Measurements from ENCODE around the gene GGNBP2.
"Not testable (repeated sequence)": the region's sequence is repeated elsewhere in the genome, so short reads cannot be mapped to it uniquely, and the experiment has no call there.

Gene GGNBP2, protein sequence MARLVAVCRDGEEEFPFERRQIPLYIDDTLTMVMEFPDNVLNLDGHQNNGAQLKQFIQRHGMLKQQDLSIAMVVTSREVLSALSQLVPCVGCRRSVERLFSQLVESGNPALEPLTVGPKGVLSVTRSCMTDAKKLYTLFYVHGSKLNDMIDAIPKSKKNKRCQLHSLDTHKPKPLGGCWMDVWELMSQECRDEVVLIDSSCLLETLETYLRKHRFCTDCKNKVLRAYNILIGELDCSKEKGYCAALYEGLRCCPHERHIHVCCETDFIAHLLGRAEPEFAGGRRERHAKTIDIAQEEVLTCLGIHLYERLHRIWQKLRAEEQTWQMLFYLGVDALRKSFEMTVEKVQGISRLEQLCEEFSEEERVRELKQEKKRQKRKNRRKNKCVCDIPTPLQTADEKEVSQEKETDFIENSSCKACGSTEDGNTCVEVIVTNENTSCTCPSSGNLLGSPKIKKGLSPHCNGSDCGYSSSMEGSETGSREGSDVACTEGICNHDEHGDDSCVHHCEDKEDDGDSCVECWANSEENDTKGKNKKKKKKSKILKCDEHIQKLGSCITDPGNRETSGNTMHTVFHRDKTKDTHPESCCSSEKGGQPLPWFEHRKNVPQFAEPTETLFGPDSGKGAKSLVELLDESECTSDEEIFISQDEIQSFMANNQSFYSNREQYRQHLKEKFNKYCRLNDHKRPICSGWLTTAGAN

DNA sequence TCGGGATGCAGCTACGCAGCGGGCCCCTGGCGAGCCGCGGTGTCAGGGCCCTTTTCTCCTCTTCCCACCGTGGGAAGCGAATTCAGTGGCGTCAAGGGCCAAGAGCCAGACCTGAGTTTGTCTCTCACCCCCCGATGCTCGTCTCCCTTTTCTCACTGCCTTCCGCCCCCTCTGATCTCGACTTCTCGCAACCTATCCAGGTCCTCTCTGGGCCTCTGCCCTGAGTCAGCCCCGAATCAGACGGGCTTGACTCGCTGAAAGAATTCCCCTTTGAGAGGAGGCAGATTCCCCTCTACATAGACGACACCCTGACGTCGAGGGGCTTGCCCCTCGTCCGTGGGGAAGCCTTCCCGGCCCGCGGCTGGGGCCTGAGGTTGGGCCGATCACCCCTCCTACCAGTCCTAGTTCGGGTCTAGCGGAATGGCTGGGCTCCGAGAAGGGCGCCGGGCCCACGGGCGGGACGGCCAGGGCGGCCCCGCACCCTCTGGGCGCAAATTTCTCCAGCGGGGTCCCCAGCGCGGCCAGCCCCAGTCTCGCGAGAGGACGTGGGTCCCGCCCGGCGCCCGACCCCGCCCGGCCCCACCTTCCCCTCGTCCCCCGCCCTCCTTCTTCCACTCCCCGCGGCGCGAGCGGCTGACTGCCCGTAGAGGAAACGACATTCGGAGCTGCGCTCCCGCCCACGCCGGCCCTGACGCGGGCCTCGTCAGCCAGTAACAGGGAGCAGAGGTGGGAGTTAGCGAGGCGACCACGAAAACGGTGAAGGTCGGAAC is at the start of gene GGNBP2:
GGNBP2 (plus strand) TSS at position 613 of the 770 bp plus-strand sequence. CDS start 806 bp downstream, outside the sequence.
- peak; percentile 97 for DNase-seq

DNA sequence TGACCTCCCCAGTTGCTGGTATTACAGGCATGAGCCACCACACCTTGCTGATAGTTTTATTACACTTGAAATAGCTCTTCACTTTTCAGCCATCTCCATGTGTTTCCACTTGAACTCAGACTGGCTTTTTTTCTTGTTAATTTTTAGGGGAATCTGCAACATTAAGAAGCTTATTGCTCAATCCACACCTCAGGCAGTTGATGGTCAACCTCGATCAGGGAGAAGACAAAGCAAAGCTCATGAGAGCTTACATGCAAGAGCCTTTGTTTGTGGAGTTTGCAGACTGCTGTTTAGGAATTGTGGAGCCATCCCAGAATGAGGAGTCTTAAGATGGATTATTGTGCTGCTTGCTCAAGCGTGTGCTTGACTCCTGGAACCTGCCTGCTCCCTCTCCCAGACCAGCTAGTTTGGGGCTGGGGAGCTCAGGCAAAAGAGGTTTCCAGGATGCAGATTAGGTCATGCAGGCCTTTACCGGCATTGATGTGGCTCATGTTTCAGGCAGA is 49.6 kb upstream of the GGNBP2 start:
- DNase-seq, result no peak

DNA sequence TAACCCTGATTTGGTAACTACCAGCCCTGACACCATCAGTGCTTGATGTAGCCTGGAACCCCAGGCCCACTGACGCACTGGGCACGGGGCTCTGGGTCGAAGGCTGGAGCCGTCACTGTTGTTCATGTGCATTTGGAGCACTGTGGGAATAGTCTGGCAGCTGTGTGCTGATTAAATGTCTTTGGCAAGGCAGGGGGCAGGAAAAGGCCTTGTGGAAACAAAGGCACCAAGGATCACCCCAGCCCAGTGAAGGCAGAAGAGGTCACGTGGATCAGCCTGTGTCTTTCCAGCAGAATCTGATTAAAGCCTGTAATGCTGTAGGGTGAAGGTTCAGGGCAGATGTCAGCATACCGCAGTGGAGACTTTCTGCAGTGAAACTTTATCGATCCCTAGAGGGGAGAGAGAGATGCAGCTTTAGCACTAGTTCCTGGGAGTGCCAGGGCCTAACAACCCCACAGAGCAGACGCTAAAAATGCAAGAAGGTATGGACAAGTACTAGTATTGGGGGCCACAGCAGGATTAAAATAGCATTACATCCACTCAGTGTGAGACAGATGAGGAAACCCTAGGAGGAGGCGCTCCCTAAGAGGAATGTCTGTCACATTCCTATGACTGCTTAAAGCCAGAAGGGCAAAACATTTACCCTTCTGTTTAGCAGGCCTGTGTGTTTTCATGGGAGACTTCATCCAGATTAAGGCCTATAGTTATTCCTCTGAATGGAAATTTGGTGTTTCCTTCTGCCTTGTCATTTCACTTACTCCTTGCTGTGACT is 48.5 kb upstream of the GGNBP2 start:
- DNase-seq, result no peak

DNA sequence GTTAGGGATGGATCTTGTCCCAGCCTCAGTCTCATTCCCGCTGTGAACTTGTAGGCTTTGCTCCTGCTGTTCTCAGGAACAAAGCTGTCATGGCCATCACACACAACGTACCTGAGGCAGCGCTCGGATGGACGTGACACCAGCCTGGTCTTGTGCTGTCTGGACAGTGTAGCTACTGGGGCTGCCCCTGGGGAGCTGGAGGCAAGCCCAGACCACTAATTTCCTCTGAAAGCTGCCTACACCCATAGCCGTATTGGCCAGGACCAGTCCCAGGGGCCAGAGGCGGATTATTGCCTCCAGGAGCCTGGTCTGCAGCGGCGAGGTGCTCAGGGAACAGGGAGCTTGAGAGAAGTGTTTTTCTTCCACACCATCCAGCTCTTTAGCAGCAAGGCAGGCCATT is 46.6 kb upstream of the GGNBP2 start:
- DNase-seq, result no peak

DNA sequence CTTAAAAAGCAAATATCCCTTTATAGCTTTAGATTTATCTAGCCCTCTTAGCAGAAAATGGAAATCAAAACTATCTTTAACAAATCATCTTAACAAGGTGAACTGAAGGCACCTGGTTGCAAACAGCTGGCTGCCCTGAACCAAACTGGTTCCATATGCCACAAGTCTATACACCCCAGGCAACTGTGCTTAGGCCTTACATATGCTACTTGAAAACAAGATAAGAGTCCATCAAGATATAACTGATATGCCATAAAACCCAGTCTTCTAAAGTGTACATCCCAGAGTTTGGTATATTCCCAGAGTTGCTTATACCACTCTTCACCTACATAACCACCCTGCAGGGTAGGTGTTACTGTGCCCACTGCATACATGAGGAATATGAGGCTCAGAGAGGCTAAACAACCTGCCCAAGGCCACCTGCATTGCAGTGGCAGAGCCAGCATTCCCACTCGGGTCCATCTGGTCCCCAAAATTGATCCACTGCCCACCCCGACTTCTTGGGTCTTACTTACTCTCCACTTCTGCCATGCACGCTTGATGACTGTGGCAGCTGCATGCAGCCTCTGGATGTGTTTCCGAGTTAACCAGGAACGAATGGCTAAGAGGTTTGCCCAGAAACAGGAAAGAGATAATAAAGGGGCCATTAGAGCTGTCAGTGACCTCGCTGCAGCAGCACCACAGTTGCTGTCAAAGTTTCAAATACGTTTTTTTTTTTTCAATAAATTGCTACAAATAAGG is 46.0 kb upstream of the GGNBP2 start:
- DNase-seq, result no peak

DNA sequence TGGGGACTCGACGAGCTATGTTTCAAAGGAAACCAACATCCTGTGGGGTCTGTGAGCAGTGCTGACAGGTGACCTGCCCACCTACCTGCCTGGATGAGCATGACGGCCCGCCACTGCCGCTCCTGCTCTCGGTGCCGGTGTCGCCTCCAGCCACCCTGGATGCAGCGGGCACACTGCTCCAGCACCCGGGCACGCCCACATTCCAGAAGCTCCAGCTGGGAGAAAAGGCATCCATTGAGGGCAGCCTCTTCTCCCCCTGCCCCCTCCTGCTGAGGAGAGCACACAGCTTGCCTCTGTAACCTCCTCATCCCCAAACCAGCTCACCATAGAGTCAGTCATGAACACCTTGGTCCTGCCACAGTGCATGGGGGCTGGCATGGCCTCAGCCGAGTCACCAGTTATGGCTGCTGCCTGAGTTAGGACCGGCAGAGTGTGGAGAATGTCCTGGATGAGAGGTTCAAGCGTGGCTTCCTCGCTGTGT is 43.9 kb upstream of the GGNBP2 start:
- DNase-seq, result no peak

DNA sequence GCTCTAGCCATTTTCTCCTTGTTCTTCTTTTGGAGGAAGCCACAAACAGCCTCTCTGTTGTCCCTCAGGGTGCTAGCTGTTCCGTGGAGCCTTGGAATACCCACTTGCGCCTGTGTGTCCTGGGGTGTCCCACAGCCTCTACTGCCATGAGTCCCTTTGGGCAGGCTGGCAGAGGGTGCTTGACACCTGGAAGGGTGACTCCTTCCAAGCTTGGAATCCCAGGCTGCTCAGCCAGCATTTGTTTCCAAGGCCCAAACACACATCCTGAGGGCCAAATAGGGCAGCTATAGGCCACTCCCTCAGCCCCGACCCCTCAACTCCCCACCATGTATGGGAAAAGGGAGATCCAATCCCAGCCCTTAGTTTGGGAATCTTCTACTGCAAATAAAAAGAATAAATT is 43.4 kb upstream of the GGNBP2 start:
- DNase-seq, result no peak

DNA sequence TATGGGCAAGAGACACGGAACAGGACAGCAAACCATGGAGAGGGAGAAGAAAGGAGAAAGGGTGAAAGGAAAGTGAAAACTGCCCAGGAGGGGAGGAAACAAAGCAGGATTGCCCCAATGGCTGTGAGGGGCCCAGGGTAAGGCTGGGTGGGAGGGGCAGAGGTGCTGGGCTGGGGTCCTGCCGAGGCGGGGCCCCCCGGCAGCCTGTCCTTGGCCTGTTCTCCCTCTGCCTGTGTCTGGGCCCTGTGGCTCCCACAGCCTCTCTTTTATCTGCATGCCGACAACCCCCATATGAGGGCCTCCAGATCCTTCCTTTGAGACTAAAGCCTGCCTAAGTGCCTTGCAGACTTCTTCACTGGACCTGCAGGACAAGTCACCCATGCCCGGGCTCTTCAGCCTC is 42.8 kb upstream of the GGNBP2 start:
- no peak for DNase-seq

DNA sequence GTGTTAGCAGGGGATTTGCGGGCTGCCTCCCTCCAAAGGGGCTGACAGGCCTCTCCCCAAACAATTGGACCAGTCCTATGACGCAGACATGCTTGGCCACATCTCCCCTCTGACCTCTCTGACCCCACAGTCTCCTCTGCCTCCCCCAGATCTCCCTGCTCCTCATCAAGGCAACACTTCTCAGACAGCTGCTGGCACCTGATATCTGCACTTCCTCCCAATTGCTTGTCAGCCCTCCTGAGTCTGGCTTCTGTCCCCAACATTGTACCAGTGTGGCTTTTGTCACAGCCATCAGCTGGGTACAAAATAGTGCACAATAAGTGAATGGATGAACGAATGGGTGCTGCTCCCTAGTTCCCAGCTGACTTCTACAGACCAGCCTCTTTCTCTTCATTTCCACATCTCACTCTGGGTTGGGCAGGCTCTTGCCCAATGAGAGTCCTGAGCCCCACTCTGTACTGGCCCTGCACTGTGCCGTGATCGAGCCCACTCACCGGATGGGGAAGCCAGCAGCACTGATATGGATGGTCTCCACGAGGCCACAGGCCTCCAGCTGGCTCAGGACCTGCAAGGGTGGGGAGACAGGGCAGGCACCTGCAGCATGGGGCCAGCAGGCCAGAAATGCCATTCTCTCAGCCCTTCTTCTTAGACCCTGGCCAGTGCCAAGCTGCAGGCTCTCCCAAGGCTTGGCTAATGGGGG is 41.1 kb upstream of the GGNBP2 start:
- DNase-seq, result no peak

DNA sequence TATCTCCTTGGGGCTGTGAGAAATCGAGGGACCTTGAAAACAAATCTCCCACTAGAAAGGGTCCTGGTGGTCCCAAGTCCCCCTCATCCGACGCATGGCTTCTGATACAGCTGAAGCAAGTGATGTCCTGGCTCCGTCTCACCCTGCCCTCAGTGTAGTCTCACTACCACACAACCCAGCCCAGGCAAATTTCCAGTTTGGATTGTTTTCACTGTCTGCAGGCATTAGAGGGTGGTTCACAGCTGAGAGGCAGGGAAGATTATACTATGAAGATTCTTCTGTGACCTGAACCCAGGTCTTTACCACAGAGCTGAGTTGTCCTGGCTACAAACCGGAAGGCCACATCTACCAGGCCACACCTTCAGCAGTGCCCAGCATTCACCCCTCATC is 40.6 kb upstream of the GGNBP2 start:
- DNase-seq, result no peak

DNA sequence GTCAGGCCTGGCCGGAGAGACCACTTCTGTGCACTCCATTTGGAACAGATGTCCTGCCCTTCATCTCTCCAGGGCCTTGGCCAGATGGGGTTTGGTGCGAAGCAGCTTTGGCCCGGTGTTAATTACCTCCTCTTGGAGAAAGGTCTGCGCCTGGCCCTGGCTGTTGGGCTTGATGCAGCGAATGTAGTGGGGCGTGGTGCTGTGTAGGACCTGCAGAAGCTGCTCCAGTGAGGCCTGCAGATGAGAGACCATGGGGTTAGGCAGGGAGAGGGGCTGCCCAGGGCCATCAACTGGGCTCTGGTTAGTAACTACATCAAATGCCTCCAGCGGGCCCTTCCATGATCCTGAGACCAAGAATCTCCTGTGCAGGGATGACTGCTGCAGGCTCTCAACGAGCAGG is 39.5 kb upstream of the GGNBP2 start:
- DNase-seq, result no peak

DNA sequence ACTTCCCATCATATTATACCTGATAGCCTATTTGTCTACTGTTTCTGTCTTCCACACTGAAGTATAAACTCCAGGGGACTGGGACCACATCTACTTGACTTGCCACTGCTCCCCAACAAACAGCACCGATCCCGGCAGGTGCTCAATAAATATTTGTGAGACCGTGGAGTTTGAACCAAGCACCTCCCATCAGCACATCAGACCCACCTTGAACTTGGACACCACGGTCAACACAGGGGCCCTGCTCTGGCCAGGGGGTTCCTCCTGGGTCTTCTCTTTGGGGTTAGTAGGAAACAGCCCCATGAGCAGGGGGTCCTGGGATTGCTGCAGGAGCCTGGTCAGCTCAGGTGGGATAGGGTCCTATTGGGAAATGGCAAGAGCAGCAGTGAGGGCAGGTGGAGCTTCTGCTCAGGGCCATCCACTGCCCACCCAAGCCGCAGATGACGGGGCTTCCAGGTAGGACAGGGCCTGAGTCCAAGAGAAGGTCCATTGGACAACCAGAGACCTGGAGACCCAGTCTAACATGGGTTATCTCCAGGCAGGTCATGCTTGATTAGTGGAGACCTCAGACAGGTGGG is 38.4 kb upstream of the GGNBP2 start:
- no peak for DNase-seq

DNA sequence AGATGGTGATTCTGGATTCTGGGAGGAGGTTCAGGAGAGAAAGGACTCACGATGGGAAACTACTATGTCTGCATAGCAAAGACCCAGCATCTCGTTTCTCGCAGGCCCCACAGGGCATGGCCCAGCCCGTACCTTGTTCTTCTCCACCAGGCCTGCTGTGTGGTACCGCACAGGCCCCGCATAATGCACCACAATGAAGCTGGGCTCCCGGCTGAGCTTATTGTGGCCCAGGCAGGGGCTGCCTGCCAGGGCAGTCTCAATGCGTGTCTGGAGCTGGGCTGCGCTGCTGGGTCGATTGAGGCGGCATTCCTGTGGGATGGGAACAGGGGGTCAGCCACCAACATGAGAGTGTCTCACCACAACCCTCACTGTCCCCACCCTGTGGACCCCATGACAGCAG is 37.9 kb upstream of the GGNBP2 start:
- DNase-seq, result no peak

DNA sequence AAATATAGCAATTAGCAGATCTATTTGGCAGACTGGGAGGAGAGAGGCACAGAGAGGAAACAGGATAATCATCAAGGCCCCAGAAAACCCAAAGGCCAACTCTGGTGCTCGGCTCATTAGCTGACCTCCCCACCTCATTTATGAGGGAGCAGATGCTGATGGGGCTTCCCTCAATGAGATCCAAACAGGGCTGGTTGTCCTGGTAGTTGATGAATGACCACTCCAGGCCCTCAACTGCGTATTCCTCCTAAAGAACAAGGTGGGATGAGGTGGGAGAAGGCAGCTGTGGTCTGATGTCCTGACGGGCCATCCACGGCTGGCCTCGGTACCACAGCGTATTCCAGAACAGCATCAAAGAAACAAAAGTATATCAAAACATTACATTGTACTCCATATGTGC is 37.5 kb upstream of the GGNBP2 start:
- no peak for DNase-seq

DNA sequence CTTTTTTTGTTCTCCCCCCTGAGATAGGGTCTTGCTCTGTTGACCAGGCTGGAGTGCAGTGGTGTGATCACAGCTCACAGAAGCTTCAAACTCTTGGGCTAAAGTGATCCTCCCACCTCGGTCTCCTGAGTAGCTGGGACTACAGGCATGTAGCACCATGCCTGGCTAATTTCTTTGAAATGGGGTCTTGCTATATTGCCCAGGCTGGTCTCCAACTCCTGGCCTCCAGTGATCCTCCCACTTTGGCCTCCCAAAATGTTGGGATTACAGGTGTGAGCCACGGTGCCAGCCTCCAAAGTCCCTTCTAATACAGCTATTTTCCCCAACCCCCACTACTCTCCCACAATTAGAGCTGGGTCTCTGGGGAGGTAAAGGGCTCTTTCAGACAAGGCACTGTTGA is 36.3 kb upstream of the GGNBP2 start:
- DNase-seq, result not testable (repeated sequence)

DNA sequence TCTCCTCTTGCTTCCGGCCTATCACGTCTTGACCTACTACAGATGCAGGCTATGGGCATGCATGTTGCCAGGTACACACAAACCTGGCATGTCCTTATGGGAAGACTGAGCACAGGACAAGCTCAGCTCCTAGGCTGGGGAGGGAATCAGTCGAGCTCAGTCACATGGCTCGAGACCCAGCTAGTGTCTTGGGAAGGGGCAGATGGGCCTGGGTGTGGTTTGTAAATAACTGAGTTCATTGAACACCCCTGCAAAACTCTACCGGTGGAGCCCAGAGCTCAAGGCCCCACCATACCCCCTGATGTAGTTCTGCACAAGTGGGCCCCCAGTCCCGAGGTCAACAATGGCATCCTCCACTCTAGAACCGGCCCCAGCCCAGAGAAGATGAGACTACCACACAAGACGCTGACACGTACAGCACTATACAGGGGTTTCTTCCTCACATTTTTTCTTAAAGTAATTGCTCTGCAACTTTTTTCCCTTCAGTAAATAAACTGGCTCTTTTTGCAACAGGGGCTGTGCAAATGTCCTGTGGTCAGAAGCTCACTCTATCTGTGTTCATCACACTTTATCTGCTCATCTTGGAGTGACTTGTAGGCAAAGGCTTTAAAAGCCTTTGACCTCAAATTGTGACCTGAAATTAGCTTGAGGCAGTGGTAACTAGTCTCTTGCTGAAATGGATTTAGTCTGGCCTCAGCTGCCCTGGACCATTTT is 35.3 kb upstream of the GGNBP2 start:
- DNase-seq, result no peak

DNA sequence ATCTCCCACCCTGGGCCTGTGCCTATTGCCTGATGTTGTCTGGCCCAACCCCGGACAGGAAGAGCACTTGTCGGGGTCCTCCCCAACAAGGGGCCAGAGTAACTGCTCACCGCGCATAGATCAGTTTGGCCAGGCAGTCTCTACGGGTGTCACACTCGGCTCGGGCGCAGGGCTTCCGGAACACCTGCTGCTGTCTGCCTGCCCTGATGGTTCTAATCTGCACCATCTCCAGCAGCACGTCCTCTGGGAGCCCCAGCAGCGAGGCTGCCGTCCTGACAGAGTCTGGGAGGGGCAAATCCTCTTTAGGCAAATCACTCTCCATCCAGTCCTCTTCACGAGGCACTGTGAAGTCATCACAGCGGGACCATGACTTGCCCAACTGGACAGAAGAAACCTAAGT is 34.1 kb upstream of the GGNBP2 start:
- no peak for DNase-seq

DNA sequence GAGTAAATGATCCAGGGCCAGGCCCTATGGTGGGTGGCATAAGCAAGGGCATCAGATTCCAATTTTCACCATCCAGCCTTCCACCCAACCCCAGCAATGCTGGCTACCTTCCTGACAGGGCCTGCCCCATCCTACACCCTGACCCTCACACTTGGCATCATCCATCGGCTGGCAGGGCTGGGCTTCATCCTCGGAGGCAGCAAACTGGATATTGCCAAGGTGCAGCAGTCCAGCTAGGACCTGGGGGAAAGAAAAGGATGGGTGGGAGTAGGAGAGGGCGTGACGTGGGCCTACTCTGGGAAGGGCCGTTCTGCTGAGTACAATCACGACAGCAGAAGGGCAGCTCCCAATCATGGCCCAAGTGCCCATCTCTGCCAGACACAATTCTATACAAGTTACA is 33.5 kb upstream of the GGNBP2 start:
- no peak for DNase-seq

DNA sequence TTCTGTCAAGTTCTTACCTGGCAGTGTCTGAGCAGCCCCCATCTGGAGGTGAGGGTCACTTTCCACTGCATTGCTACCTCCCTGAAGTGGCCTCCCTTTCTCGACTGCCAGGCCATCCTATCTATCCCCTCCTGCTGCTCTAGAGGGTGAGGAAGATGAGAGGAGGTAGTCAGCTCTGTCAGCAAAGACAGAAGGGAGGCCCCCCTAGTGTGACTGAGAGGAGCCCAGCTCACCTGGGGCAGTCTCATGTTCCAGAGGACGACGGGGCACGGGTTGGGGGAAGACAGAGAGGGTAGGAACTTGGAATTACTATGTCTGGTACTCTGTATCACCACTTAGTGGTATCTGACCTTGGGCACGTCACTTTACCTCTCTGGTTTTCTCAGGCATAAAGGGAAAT is 32.1 kb upstream of the GGNBP2 start:
- no peak for DNase-seq

DNA sequence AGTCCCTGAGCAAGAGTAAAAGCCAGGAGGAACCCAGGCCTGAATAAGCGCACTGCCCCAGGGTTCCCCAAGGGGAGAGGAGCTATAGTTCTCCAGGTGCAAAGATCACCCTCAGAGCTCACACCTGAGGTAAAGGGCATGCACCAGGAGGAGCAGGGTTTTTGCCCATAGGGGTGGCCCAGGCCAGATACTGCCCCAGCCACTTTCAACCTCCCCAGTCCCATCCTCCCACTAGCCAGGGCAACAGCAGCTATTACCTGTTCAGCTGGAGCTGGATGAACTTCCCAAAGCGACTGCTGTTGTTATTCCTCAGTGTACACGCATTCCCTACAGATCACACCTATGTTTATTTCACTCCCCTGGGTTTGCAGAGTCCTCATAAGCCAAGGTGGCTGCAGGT is 29.9 kb upstream of the GGNBP2 start:
- no peak for DNase-seq
